ENCODE results near the gene ICOS. TPM values are rescaled to one million over a fixed set of nuclear protein-coding genes. Genes with fewer than 3 reads are reported as not detected.

The ICOS gene
- total and polyA plus RNA-seq, 9 of the 15 experiments (the other 6 are each of a cell fraction or from before 2014, with no cell fraction given) = not detected

GRCh38 chr2:203940039-203940438 lies 3.5 kb downstream of the ICOS start:
- ATAC-seq (no peak), DNase-seq (ENCODE audit: extremely low read depth in 1 of 4, low spot score in 3 of 4) (no peak), FAIRE-seq (no peak)
- BruUV-seq (replicated peaks) = no TSS peak
- ChIA-PET CTCF (ENCODE audit: low intra/inter-chr PET ratio) (no interaction called here), POLR2A (no interaction called here)
- no peaks in the 10 kb centered on the region for H3K36me3 ChIP-seq (ENCODE audit: control insufficient read depth, insufficient read depth, low read length)
- no peaks in the 10 kb centered on the region for H3K4me1 ChIP-seq (replicated peaks in 1 of 2; ENCODE audit: control insufficient read depth in 2 of 2, insufficient read depth in 2 of 2, low read length in 2 of 2)
- in situ Hi-C loops (cut with MboI) = no loop called here
- H3K9me1 ChIP-seq (ENCODE audit: control insufficient read depth, insufficient read depth, low read length) = no peaks in the 10 kb centered on the region
- H3K27ac ChIP-seq (ENCODE audit: extremely low read depth, low read depth, low read length) = no peak overlapping the region
- no peak overlapping the region for H3K4me3 ChIP-seq
- no peaks in the 10 kb centered on the region for H3K79me2 ChIP-seq (ENCODE audit: control insufficient read depth, insufficient read depth, low read length)
- no peak overlapping the region for H3K9ac ChIP-seq (ENCODE audit: insufficient read depth in 1 of 2, low read depth in 2 of 2, low read length in 2 of 2)
- intact Hi-C loops (cut with micrococcal nuclease) = no loop called here
- no peaks in the 10 kb centered on the region for H3K9me3 ChIP-seq (replicated peaks; ENCODE audit: control insufficient read depth, insufficient read depth, low read depth, low read length)
- no peak overlapping the region for H3K4me2 ChIP-seq (ENCODE audit: insufficient read depth, low read length)
- no peaks in the 10 kb centered on the region for H4K20me1 ChIP-seq (replicated peaks; ENCODE audit: control insufficient read depth, insufficient read depth, low read length)
- no peak overlapping the region for H2AFZ ChIP-seq (ENCODE audit: low read depth, low read length)
- H3K27me3 ChIP-seq (ENCODE audit: control insufficient read depth in 2 of 2, insufficient read depth in 2 of 2, low read length in 2 of 2) = no peaks in the 10 kb centered on the region; a peak in 1 of 5 replicates
- TF ChIP-seq POLR2B (IDR thresholded peaks at IDR 0.05; ENCODE audit: low read depth, partially characterized antibody) = no peak
- no peak for TF ChIP-seq ZKSCAN1 (IDR thresholded peaks at IDR 0.05; ENCODE audit: low read depth, low read length)
- no peak for TF ChIP-seq FOSL1 (tag; conservative IDR thresholded peaks at IDR 0.05)
- TF ChIP-seq GTF3C2 (IDR thresholded peaks at IDR 0.05; ENCODE audit: borderline replicate concordance, extremely low read depth, insufficient read length) = no peak
- no peak for TF ChIP-seq ESRRB (CRISPR knock-in tag; IDR thresholded peaks at IDR 0.05; ENCODE audit: borderline replicate concordance)
- no peak for TF ChIP-seq POLR2AphosphoS5 (IDR thresholded peaks at IDR 0.05; ENCODE audit: control insufficient read depth, insufficient read depth, low read depth, low read length)
- no peak for TF ChIP-seq CEBPZ (IDR thresholded peaks at IDR 0.05; ENCODE audit: borderline replicate concordance, low read depth, low read length)
- no peak for TF ChIP-seq ZNF23 (CRISPR knock-in tag; IDR thresholded peaks at IDR 0.05)
- TF ChIP-seq COPS2 (conservative IDR thresholded peaks at IDR 0.05) = no peak
- TF ChIP-seq ZNF77 (CRISPR knock-in tag; IDR thresholded peaks at IDR 0.05) = no peak
- no peak for TF ChIP-seq SRSF1 (IDR thresholded peaks at IDR 0.05; ENCODE audit: low read depth, low read length)
- no peak for TF ChIP-seq CHD2 (IDR thresholded peaks at IDR 0.05; ENCODE audit: low read depth, low read length)
- WGBS (ENCODE audit: insufficient coverage, low coverage, missing lambda C conversion rate) = 2% methylated on average over 4 of the region's 4 CpGs

All from K562 (cell line).